ENCODE measurements around the gene OR7G1.
A peak's percentile ranks its signal among the peaks of the same experiment; 100 is the strongest.

The OR7G1 gene, protein sequence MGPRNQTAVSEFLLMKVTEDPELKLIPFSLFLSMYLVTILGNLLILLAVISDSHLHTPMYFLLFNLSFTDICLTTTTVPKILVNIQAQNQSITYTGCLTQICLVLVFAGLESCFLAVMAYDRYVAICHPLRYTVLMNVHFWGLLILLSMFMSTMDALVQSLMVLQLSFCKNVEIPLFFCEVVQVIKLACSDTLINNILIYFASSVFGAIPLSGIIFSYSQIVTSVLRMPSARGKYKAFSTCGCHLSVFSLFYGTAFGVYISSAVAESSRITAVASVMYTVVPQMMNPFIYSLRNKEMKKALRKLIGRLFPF

DNA sequence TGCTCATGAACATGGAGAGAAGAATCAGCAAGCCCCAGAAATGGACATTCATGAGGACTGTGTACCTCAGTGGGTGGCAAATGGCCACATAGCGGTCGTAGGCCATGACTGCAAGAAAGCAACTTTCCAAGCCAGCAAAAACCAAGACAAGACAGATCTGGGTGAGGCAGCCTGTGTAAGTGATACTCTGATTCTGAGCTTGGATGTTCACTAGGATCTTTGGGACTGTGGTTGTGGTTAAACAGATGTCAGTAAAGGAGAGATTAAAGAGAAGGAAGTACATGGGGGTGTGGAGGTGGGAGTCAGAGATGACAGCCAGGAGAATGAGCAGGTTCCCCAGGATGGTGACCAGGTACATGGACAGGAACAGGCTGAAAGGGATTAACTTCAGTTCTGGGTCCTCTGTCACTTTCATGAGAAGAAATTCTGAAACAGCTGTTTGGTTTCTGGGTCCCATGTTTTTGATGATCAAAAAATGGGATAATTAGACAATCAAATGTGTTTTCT lies at the start of gene OR7G1:
Gene OR7G1 (minus strand): TSS at position 457 of the 507 bp plus-strand sequence. CDS start 0 bp downstream, at position 457.
- DNase-seq (ENCODE audit: low read depth): no peak
- no peak within 1 kb of the TSS for H3K4me3 ChIP-seq (ENCODE audit: low read length)
- TF ChIP-seq, protein P1, sequence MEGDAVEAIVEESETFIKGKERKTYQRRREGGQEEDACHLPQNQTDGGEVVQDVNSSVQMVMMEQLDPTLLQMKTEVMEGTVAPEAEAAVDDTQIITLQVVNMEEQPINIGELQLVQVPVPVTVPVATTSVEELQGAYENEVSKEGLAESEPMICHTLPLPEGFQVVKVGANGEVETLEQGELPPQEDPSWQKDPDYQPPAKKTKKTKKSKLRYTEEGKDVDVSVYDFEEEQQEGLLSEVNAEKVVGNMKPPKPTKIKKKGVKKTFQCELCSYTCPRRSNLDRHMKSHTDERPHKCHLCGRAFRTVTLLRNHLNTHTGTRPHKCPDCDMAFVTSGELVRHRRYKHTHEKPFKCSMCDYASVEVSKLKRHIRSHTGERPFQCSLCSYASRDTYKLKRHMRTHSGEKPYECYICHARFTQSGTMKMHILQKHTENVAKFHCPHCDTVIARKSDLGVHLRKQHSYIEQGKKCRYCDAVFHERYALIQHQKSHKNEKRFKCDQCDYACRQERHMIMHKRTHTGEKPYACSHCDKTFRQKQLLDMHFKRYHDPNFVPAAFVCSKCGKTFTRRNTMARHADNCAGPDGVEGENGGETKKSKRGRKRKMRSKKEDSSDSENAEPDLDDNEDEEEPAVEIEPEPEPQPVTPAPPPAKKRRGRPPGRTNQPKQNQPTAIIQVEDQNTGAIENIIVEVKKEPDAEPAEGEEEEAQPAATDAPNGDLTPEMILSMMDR (IDR thresholded peaks at IDR 0.05; ENCODE audit: insufficient read depth, low read depth, low read length, missing control alignments): no peak

DNA sequence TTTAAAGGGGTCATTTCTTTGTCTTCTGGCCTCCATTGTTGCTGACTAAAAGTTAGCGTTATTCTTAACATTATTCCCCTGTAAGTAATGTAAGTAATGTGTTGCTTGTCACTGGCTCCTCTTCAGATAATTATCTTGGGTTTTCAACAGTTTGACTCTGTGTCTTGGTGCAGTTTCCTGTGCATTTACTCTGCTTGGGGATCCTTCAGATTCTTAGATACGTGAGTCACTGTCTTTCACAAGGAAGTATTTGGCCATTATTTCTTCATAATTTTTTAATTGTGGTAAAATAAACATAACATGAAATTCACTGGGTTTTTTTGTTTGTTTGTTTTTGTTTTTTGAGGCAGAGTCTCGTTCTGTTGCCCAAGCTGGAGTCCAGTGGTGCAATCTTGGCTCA lies 49.7 kb upstream of the OR7G1 start:
- peak; percentile 14 for DNase-seq (ENCODE audit: low read depth)
- H3K4me3 ChIP-seq (ENCODE audit: low read length): no peak overlapping the region
- TF ChIP-seq, protein P1 (IDR thresholded peaks at IDR 0.05; ENCODE audit: insufficient read depth, low read depth, low read length, missing control alignments): no peak

DNA sequence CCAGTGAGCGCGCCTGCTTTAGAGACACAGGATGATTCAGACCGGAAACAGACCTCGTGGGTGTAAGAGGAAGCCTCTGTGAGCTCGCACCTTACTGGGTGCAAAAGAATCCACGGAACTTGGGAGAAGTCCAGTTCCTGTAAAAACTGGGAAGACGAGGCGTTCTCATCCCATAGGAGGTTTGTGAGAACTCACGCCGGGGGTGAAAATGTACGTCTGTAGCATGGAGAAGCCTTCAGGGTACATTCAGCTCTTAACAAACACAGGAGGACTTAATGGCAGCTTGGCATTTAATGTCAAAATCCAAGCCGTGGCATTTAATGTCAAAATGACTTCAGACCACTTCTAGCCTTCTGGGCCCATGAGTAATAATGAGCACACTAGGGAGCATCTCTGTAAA lies 45.9 kb upstream of the OR7G1 start:
- TF ChIP-seq, protein P1 (IDR thresholded peaks at IDR 0.05; ENCODE audit: insufficient read depth, low read depth, low read length, missing control alignments): no peak
- DNase-seq (ENCODE audit: low read depth): no peak
- H3K4me3 ChIP-seq (ENCODE audit: low read length): no peak overlapping the region

- no peak for DNase-seq (ENCODE audit: low read depth)
- H3K4me3 ChIP-seq (ENCODE audit: low read length): no peak overlapping the region
- TF ChIP-seq, protein P1 (IDR thresholded peaks at IDR 0.05; ENCODE audit: insufficient read depth, low read depth, low read length, missing control alignments): no peak
Measured at GRCh38 chr19:9159891-9160290, 44.3 kb upstream of the OR7G1 start.

DNA sequence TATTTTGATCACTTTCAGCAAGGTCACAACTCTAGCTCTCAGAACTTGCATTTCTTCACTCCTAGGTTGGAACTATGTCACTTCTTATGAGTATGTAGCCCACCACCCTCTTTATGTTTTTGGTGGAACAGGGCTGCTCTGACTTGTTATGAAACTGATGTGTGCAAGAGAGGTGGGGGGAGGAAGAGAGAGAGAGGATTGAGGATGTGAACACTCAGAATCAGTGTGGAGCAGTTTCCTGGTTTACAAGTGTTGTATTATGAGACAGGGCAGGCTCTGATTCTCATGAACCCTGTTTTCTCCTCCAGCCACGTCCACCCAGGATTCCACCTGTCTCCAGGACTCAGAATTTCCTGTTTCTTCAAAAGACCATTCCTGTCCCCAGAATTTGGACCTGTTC lies 40.7 kb upstream of the OR7G1 start:
- H3K4me3 ChIP-seq (ENCODE audit: low read length): no peak overlapping the region
- DNase-seq (ENCODE audit: low read depth): no peak
- TF ChIP-seq, protein P1 (IDR thresholded peaks at IDR 0.05; ENCODE audit: insufficient read depth, low read depth, low read length, missing control alignments): no peak

DNA sequence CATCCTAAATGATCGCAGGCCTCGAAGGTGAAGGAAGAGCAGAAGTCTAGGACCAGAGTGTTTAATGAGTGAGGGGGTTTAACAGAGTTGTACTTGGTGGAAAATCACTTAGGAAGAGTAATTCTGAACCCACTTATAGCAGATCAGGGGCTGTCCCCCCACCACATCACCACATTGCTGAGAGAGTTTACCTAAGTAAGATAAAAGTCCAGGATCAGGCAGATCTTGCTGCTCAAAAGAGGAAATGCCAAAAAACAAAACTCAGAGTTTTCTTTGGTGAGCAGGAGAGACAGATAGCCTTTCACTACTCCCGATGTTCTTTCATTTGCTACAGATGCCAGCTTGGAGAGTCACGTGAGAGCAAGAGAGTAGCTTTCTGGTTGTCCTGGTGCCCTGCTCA lies 40.0 kb upstream of the OR7G1 start:
- TF ChIP-seq, protein P1 (IDR thresholded peaks at IDR 0.05; ENCODE audit: insufficient read depth, low read depth, low read length, missing control alignments): no peak
- no peak for DNase-seq (ENCODE audit: low read depth)
- H3K4me3 ChIP-seq (ENCODE audit: low read length): no peak overlapping the region

DNA sequence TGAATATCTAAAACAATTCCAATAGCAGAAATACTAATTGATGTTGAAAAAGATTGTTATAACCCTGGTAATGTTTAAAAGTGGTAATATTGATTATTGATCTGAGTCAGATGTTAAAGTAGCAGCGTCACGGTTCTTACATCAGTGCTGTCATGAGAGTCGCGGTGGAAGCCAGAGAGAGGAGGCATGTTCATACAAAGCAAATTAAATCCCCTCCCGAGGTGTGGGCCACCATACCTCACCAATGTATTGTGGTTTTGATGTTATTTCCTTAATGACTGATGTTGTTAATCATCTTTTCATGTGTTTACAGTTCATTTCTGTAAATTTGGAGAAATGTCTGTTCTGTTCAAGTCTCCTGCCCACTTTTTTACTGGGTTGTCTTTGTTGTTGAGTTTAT lies 35.8 kb upstream of the OR7G1 start:
- H3K4me3 ChIP-seq (ENCODE audit: low read length): no peak overlapping the region
- peak; percentile 44 for DNase-seq (ENCODE audit: low read depth)
- TF ChIP-seq, protein P1 (IDR thresholded peaks at IDR 0.05; ENCODE audit: insufficient read depth, low read depth, low read length, missing control alignments): no peak

All from epithelial cell of esophagus (primary cell).